ENCODE results near the gene BLOC1S3.

GRCh38 chr19:45137179-45137761 is 41.3 kb upstream of the BLOC1S3 start:
- TF ChIP-seq RARB (CRISPR knock-in tag; IDR thresholded peaks at IDR 0.05) = no peak
- TF ChIP-seq PPARA (CRISPR knock-in tag; IDR thresholded peaks at IDR 0.05; ENCODE audit: borderline replicate concordance) = no peak
- no peak for TF ChIP-seq GLIS3 (CRISPR knock-in tag; IDR thresholded peaks at IDR 0.05)
- TF ChIP-seq ZFP3 (CRISPR knock-in tag; IDR thresholded peaks at IDR 0.05) = no peak
- TF ChIP-seq ZNF70 (CRISPR knock-in tag; IDR thresholded peaks at IDR 0.05) = no peak
- TF ChIP-seq, protein P1, sequence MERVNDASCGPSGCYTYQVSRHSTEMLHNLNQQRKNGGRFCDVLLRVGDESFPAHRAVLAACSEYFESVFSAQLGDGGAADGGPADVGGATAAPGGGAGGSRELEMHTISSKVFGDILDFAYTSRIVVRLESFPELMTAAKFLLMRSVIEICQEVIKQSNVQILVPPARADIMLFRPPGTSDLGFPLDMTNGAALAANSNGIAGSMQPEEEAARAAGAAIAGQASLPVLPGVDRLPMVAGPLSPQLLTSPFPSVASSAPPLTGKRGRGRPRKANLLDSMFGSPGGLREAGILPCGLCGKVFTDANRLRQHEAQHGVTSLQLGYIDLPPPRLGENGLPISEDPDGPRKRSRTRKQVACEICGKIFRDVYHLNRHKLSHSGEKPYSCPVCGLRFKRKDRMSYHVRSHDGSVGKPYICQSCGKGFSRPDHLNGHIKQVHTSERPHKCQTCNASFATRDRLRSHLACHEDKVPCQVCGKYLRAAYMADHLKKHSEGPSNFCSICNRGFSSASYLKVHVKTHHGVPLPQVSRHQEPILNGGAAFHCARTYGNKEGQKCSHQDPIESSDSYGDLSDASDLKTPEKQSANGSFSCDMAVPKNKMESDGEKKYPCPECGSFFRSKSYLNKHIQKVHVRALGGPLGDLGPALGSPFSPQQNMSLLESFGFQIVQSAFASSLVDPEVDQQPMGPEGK (CRISPR knock-in tag; IDR thresholded peaks at IDR 0.05; ENCODE audit: borderline replicate concordance) = no peak
- no peak for TF ChIP-seq ZNF565 (CRISPR knock-in tag; conservative IDR thresholded peaks at IDR 0.05; ENCODE audit: low read depth)
- no peak for TF ChIP-seq ZFP30 (CRISPR knock-in tag; IDR thresholded peaks at IDR 0.05)
- TF ChIP-seq TCF4 (CRISPR knock-in tag; IDR thresholded peaks at IDR 0.05; ENCODE audit: borderline replicate concordance) = no peak
- no peak for TF ChIP-seq ZC3H10 (CRISPR knock-in tag; IDR thresholded peaks at IDR 0.05)
- no peak for TF ChIP-seq CREB5 (CRISPR knock-in tag; IDR thresholded peaks at IDR 0.05; ENCODE audit: low read depth)
- TF ChIP-seq, protein P2, sequence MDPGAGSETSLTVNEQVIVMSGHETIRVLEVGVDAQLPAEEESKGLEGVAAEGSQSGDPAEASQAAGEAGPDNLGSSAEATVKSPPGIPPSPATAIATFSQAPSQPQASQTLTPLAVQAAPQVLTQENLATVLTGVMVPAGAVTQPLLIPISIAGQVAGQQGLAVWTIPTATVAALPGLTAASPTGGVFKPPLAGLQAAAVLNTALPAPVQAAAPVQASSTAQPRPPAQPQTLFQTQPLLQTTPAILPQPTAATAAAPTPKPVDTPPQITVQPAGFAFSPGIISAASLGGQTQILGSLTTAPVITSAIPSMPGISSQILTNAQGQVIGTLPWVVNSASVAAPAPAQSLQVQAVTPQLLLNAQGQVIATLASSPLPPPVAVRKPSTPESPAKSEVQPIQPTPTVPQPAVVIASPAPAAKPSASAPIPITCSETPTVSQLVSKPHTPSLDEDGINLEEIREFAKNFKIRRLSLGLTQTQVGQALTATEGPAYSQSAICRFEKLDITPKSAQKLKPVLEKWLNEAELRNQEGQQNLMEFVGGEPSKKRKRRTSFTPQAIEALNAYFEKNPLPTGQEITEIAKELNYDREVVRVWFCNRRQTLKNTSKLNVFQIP (CRISPR knock-in tag; IDR thresholded peaks at IDR 0.05; ENCODE audit: borderline replicate concordance, low read depth) = no peak
